Ascending aorta (tissue), 2 donors: ENCODE measurements around the gene RAD51B. TPM values are rescaled to one million over a fixed set of nuclear protein-coding genes. Genes with fewer than 3 reads are reported as not detected.

Experiments
- DNase-seq, 2 donors: peaks; one replicate each; pipeline ENCODE4 v3.0.0-alpha.2; 2019; ENCODE audit warnings: low spot score in 2 of 2
- H3K27ac ChIP-seq, 2 donors: fragments of 200-600 bp; sonication (generic); one replicate each; pipeline ENCODE4 v1.5.1; 2016 to 2017; ENCODE audit warnings: mild to moderate bottlenecking in 1 of 2
- H3K27me3 ChIP-seq: fragments of 200-600 bp; sonication (generic); one replicate; pipeline ENCODE4 v1.5.1; 2017
- H3K36me3 ChIP-seq, 2 donors: fragments of 200-600 bp; sonication (generic); one replicate each; pipeline ENCODE4 v1.5.1; 2016
- H3K4me1 ChIP-seq, 2 donors: fragments of 200-600 bp; sonication (generic); one replicate each; pipeline ENCODE4 v1.5.1; 2016 to 2017; ENCODE audit warnings: mild to moderate bottlenecking in 1 of 2
- H3K4me3 ChIP-seq, 2 donors: fragments of 200-600 bp; sonication (generic); one replicate each; pipeline ENCODE4 v1.5.1; 2016 to 2017; ENCODE audit warnings: mild to moderate bottlenecking in 1 of 2
- H3K9me3 ChIP-seq, 2 donors: fragments of 200-600 bp; sonication (generic); one replicate each; pipeline ENCODE4 v1.5.1; 2016
- CTCF ChIP-seq, 3 experiments: fragments of 200-600 bp in 2 of 3; fragments of 450-650 bp in 1 of 3; sonication (generic) in 2 of 3; IDR thresholded peaks; one replicate each; pipeline ENCODE4 v1.5.1; 2016 to 2019; ENCODE audit warnings: antibody characterized with exemption in 3 of 3, mild to moderate bottlenecking in 1 of 3, moderate library complexity in 1 of 3
- intact Hi-C: fragments of 100-400 bp; cut with DNase I; formaldehyde crosslinking; loops from one replicate; pipeline ENCODE4 v1.15.1; 2023
- total RNA-seq: library from RNA; depleted of rRNA; stranded (reverse); fragments of >200 nt; gene quantifications from one replicate; pipeline ENCODE4 v1.1.0, GENCODE V29; 2016

RAD51B gene
- total RNA-seq, 1 donor from 2014 or later: not detected

GRCh38 chr14:68576496-68577244 is 757.1 kb downstream of the RAD51B start:
- Histone ChIP-seq H3K9me3 (no peaks in the 10 kb centered on the region), H3K27me3 (no peaks in the 10 kb centered on the region), H3K4me3 (no peak overlapping the region), H3K4me1 (no peaks in the 10 kb centered on the region), H3K27ac (no peak overlapping the region), H3K36me3 (no peaks in the 10 kb centered on the region)
- intact Hi-C loops: no loop called here
- no peak for DNase-seq
- TF ChIP-seq CTCF (IDR thresholded peaks at IDR 0.05): no peak

GRCh38 chr14:68577802-68578541 is 758.4 kb downstream of the RAD51B start:
- H3K9me3 ChIP-seq: no peaks in the 10 kb centered on the region
- no peaks in the 10 kb centered on the region for H3K36me3 ChIP-seq
- no peaks in the 10 kb centered on the region for H3K4me1 ChIP-seq
- intact Hi-C loops: no loop called here
- no peaks in the 10 kb centered on the region for H3K27me3 ChIP-seq
- no peak for TF ChIP-seq CTCF (IDR thresholded peaks at IDR 0.05)
- H3K4me3 ChIP-seq: no peak overlapping the region
- DNase-seq: peak; percentile 48 to 86
- no peak overlapping the region for H3K27ac ChIP-seq

GRCh38 chr14:68578597-68578996 is 759.0 kb downstream of the RAD51B start:
- no peaks in the 10 kb centered on the region for H3K9me3 ChIP-seq
- TF ChIP-seq CTCF (IDR thresholded peaks at IDR 0.05): no peak
- H3K27ac ChIP-seq: no peak overlapping the region
- no peak for DNase-seq
- H3K4me1 ChIP-seq: no peaks in the 10 kb centered on the region
- intact Hi-C loops: no loop called here
- H3K36me3 ChIP-seq: no peaks in the 10 kb centered on the region
- no peaks in the 10 kb centered on the region for H3K27me3 ChIP-seq
- no peak overlapping the region for H3K4me3 ChIP-seq

- H3K4me3 ChIP-seq: no peak overlapping the region
- no peaks in the 10 kb centered on the region for H3K36me3 ChIP-seq
- DNase-seq: no peak
- H3K4me1 ChIP-seq: no peaks in the 10 kb centered on the region
- no peak for TF ChIP-seq CTCF (IDR thresholded peaks at IDR 0.05)
- H3K9me3 ChIP-seq: no peaks in the 10 kb centered on the region
- no peak overlapping the region for H3K27ac ChIP-seq
- H3K27me3 ChIP-seq: no peaks in the 10 kb centered on the region
- intact Hi-C loops: no loop called here
These were observed 760.6 kb downstream of the RAD51B start for GRCh38 chr14:68580096-68580645.

- DNase-seq: no peak
- no peaks in the 10 kb centered on the region for H3K9me3 ChIP-seq
- H3K27ac ChIP-seq: no peak overlapping the region
- intact Hi-C loops: no loop called here
- no peak for TF ChIP-seq CTCF (IDR thresholded peaks at IDR 0.05)
- no peak overlapping the region for H3K4me3 ChIP-seq
- H3K36me3 ChIP-seq: no peaks in the 10 kb centered on the region
- no peaks in the 10 kb centered on the region for H3K27me3 ChIP-seq
- H3K4me1 ChIP-seq: no peaks in the 10 kb centered on the region
These were observed 761.1 kb downstream of the RAD51B start for GRCh38 chr14:68580671-68581070.
